ENCODE results near the gene SUSD2.

GRCh38 chr22:24187731-24188644 lies 6.7 kb downstream of the SUSD2 start:
- TF ChIP-seq ZNF384 (IDR thresholded peaks at IDR 0.05) (no peak), SP1 (IDR thresholded peaks at IDR 0.05) (no peak), FOXM1 (IDR thresholded peaks at IDR 0.05; ENCODE audit: borderline replicate concordance) (no peak), FOXA1 (IDR thresholded peaks at IDR 0.05) (no peak), BHLHE40 (IDR thresholded peaks at IDR 0.05; ENCODE audit: borderline replicate concordance) (no peak), ELF4 (IDR thresholded peaks at IDR 0.05) (no peak), FOXK2 (IDR thresholded peaks at IDR 0.05) (no peak), HDGF (IDR thresholded peaks at IDR 0.05; ENCODE audit: borderline replicate concordance) (no peak), ARNT (IDR thresholded peaks at IDR 0.05) (no peak), TARDBP (IDR thresholded peaks at IDR 0.05) (no peak), SUZ12 (IDR thresholded peaks at IDR 0.05) (no peak)
